Mesenchymal stem cell (in vitro differentiated cells and primary cell): ENCODE measurements around the gene DENND1B.

Experiments used
- DNase-seq: peaks from one replicate; pipeline ENCODE4 v3.0.0-alpha.2; 2013
- H2AFZ ChIP-seq: one replicate; pipeline ENCODE4 v1.6.1; 2013; ENCODE audit warnings: low read depth, mild to moderate bottlenecking, control low read depth, inconsistent platforms, low read length, moderate library complexity
- H2AK5ac ChIP-seq: 2 replicates; pipeline ENCODE4 v1.6.1; 2013; ENCODE audit warnings: low read length, moderate library complexity, mild to moderate bottlenecking, inconsistent platforms; ENCODE audit not compliant: severe bottlenecking
- H2BK120ac ChIP-seq: one replicate; pipeline ENCODE4 v1.6.1; 2013; ENCODE audit warnings: low read depth, mild to moderate bottlenecking, inconsistent platforms, low read length, moderate library complexity
- H2BK12ac ChIP-seq, 2 experiments: one replicate each; pipeline ENCODE4 v1.6.1; 2013; ENCODE audit warnings: inconsistent platforms in 2 of 2, low read length in 2 of 2, mild to moderate bottlenecking in 2 of 2, moderate library complexity in 2 of 2, control low read depth in 1 of 2
- H2BK15ac ChIP-seq: one replicate; pipeline ENCODE4 v1.6.1; 2013; ENCODE audit warnings: mild to moderate bottlenecking, low read depth, inconsistent platforms; ENCODE audit not compliant: poor library complexity, severe bottlenecking
- H2BK5ac ChIP-seq: 2 replicates; pipeline ENCODE4 v1.6.1; 2013; ENCODE audit warnings: low read depth, mild to moderate bottlenecking, low read length, control low read depth, inconsistent platforms; ENCODE audit not compliant: poor library complexity, severe bottlenecking
- H3K14ac ChIP-seq, 2 experiments: one replicate each; pipeline ENCODE4 v1.6.1; 2013; ENCODE audit warnings: inconsistent platforms in 2 of 2, low read length in 2 of 2, control low read depth in 1 of 2, mild to moderate bottlenecking in 1 of 2, moderate library complexity in 1 of 2
- H3K18ac ChIP-seq, 2 experiments: one replicate each; pipeline ENCODE4 v1.6.1; 2013; ENCODE audit warnings: inconsistent platforms in 2 of 2, low read length in 2 of 2, control low read depth in 1 of 2, low read depth in 1 of 2, mild to moderate bottlenecking in 1 of 2
- H3K23ac ChIP-seq, 2 experiments: one replicate each; pipeline ENCODE4 v1.6.1; 2013; ENCODE audit warnings: inconsistent platforms in 2 of 2, low read length in 2 of 2, mild to moderate bottlenecking in 2 of 2, moderate library complexity in 2 of 2, control low read depth in 1 of 2
- H3K27ac ChIP-seq: 2 replicates; pipeline ENCODE4 v1.5.1; 2013; ENCODE audit warnings: mild to moderate bottlenecking, moderate library complexity, low read length, control low read depth, inconsistent platforms; ENCODE audit not compliant: poor library complexity, severe bottlenecking
- H3K27me3 ChIP-seq, 2 experiments: 2 replicates each; pipeline versions ENCODE4 v1.6.1 to v1.7.0; 2013; ENCODE audit warnings: low read length in 2 of 2, mild to moderate bottlenecking in 2 of 2, moderate library complexity in 2 of 2, control low read depth in 1 of 2, inconsistent platforms in 1 of 2; ENCODE audit not compliant: control insufficient read depth in 1 of 2, insufficient read depth in 1 of 2
- H3K36me3 ChIP-seq, 2 experiments: 2 replicates each; pipeline versions ENCODE4 v1.6.1 to v1.7.0; 2013; ENCODE audit warnings: low read length in 2 of 2, control low read depth in 1 of 2, inconsistent platforms in 1 of 2, low read depth in 1 of 2, mild to moderate bottlenecking in 1 of 2; ENCODE audit not compliant: insufficient read depth in 2 of 2, control insufficient read depth in 1 of 2
- H3K4ac ChIP-seq, 2 experiments: one replicate each; pipeline ENCODE4 v1.6.1; 2013; ENCODE audit warnings: inconsistent platforms in 2 of 2, low read length in 2 of 2, mild to moderate bottlenecking in 2 of 2, moderate library complexity in 2 of 2, control low read depth in 1 of 2, low read depth in 1 of 2
- H3K4me1 ChIP-seq: 2 replicates; pipeline ENCODE4 v1.6.1; 2013; ENCODE audit warnings: low read depth, low read length, control low read depth; ENCODE audit not compliant: control insufficient read depth, insufficient read depth
- H3K4me2 ChIP-seq: 2 replicates; pipeline ENCODE4 v1.6.1; 2013; ENCODE audit warnings: low read length, mild to moderate bottlenecking, inconsistent platforms; ENCODE audit not compliant: poor library complexity, severe bottlenecking
- H3K4me3 ChIP-seq, 2 experiments: 2 replicates each; pipeline versions ENCODE4 v1.5.1 to v1.7.0; 2013; ENCODE audit warnings: low read length in 2 of 2, mild to moderate bottlenecking in 2 of 2, control low read depth in 1 of 2, low read depth in 1 of 2; ENCODE audit not compliant: insufficient read depth in 1 of 2
- H3K79me1 ChIP-seq: replicated peaks from 2 replicates; pipeline ENCODE4 v1.6.1; 2013; ENCODE audit warnings: mild to moderate bottlenecking, control low read depth, low read length, inconsistent platforms; ENCODE audit not compliant: poor library complexity, severe bottlenecking
- H3K9ac ChIP-seq: 2 replicates; pipeline ENCODE4 v1.7.0; 2013; ENCODE audit warnings: mild to moderate bottlenecking, low read length, moderate library complexity
- H3K9me3 ChIP-seq: 2 replicates; pipeline ENCODE4 v1.7.0; 2013; ENCODE audit warnings: mild to moderate bottlenecking, low read length; ENCODE audit not compliant: control insufficient read depth
- H4K8ac ChIP-seq: one replicate; pipeline ENCODE4 v1.6.1; 2013; ENCODE audit warnings: inconsistent platforms, mild to moderate bottlenecking, low read length, moderate library complexity
- H4K91ac ChIP-seq: one replicate; pipeline ENCODE4 v1.6.1; 2013; ENCODE audit warnings: mild to moderate bottlenecking, low read length, inconsistent platforms
- WGBS: methylation state at CpG from one replicate; pipeline ENCODE4 v1.1.7; 2013; ENCODE audit warnings: mixed read lengths; 5-methylcytosine and 5-hydroxymethylcytosine counted together

The DENND1B gene

GRCh38 chr1:197807216-197807615 is 31.9 kb upstream of the DENND1B start:
- H3K27ac ChIP-seq: no peak overlapping the region
- H3K4me1 ChIP-seq: no peaks in the 10 kb centered on the region
- H3K4ac ChIP-seq: no peak overlapping the region
- H3K36me3 ChIP-seq: no peaks in the 10 kb centered on the region
- no peak overlapping the region for H4K91ac ChIP-seq
- no peaks in the 10 kb centered on the region for H3K9me3 ChIP-seq
- H3K23ac ChIP-seq: no peak overlapping the region
- H2AK5ac ChIP-seq: no peak overlapping the region
- no peak overlapping the region for H2BK5ac ChIP-seq
- H3K18ac ChIP-seq: no peak overlapping the region
- no peak overlapping the region for H3K4me3 ChIP-seq
- no peak overlapping the region for H2BK120ac ChIP-seq
- H3K79me1 ChIP-seq: no peaks in the 10 kb centered on the region
- no peak overlapping the region for H4K8ac ChIP-seq
- no peak overlapping the region for H3K9ac ChIP-seq
- H2BK15ac ChIP-seq: no peak overlapping the region
- DNase-seq: no peak
- no peak overlapping the region for H3K14ac ChIP-seq
- WGBS: 63% methylated on average over 3 of the region's 4 CpGs
- H2BK12ac ChIP-seq: no peak overlapping the region
- H2AFZ ChIP-seq: no peak overlapping the region
- no peaks in the 10 kb centered on the region for H3K27me3 ChIP-seq
- H3K4me2 ChIP-seq: no peak overlapping the region

- Histone ChIP-seq H2BK15ac (no peak overlapping the region), H3K18ac (no peak overlapping the region), H3K9me3 (no peaks in the 10 kb centered on the region), H3K4me3 (no peak overlapping the region), H3K4ac (no peak overlapping the region), H3K36me3 (no peaks in the 10 kb centered on the region), H2BK5ac (no peak overlapping the region), H2BK120ac (no peak overlapping the region), H2AFZ (no peak overlapping the region), H3K23ac (no peak overlapping the region), H2BK12ac (no peak overlapping the region), H3K4me2 (no peak overlapping the region), H4K91ac (no peak overlapping the region), H3K27me3 (no peaks in the 10 kb centered on the region), H3K27ac (no peak overlapping the region), H3K4me1 (peaks cover 2% of the 10 kb centered on the region), H3K79me1 (no peaks in the 10 kb centered on the region), H3K9ac (no peak overlapping the region), H3K14ac (no peak overlapping the region), H4K8ac (no peak overlapping the region), H2AK5ac (no peak overlapping the region)
- WGBS: 100% methylated on average over 1 of the region's 1 CpG
- DNase-seq: no peak
These were observed 31.4 kb upstream of the DENND1B start for GRCh38 chr1:197806718-197807117.

GRCh38 chr1:197801684-197802083 is 26.4 kb upstream of the DENND1B start:
- Histone ChIP-seq H3K23ac (no peak overlapping the region), H2AK5ac (no peak overlapping the region), H3K27me3 (no peaks in the 10 kb centered on the region), H3K36me3 (no peaks in the 10 kb centered on the region), H2BK12ac (peak overlapping the region; percentile 0 to 56), H3K14ac (no peak overlapping the region), H2BK120ac (no peak overlapping the region), H4K8ac (peak overlapping the region; percentile 47), H3K4me1 (peaks cover 12% of the 10 kb centered on the region), H3K4me2 (no peak overlapping the region), H3K79me1 (no peaks in the 10 kb centered on the region), H3K4me3 (peak overlapping the region in 1 of 2 experiments; percentile 13), H3K27ac (no peak overlapping the region), H2BK5ac (no peak overlapping the region), H4K91ac (peak overlapping the region; percentile 67), H3K9me3 (peaks cover 15% of the 10 kb centered on the region), H3K4ac (no peak overlapping the region), H3K18ac (no peak overlapping the region), H2AFZ (no peak overlapping the region), H2BK15ac (no peak overlapping the region), H3K9ac (no peak overlapping the region)
- 98% methylated on average over 4 of the region's 4 CpGs for WGBS
- no peak for DNase-seq

GRCh38 chr1:197801111-197801482 is 25.8 kb upstream of the DENND1B start:
- Histone ChIP-seq H3K4me1 (peaks cover 12% of the 10 kb centered on the region), H4K8ac (no peak overlapping the region), H3K9ac (no peak overlapping the region), H3K4me2 (no peak overlapping the region), H3K18ac (no peak overlapping the region), H4K91ac (peak overlapping the region; percentile 67), H2AK5ac (no peak overlapping the region), H3K14ac (peak overlapping the region in 1 of 2 experiments; percentile 9), H3K27me3 (no peaks in the 10 kb centered on the region), H3K4me3 (no peak overlapping the region), H2BK15ac (no peak overlapping the region), H3K36me3 (no peaks in the 10 kb centered on the region), H2BK12ac (peak overlapping the region in 1 of 2 experiments; percentile 0), H2AFZ (no peak overlapping the region), H3K9me3 (peaks cover 20% of the 10 kb centered on the region), H3K4ac (no peak overlapping the region), H3K23ac (no peak overlapping the region), H2BK5ac (no peak overlapping the region), H2BK120ac (no peak overlapping the region), H3K27ac (no peak overlapping the region), H3K79me1 (no peaks in the 10 kb centered on the region)
- 50% methylated on average over 1 of the region's 1 CpG for WGBS
- DNase-seq: no peak
